Measurements from ENCODE around the gene TRPV2.
"Not testable (repeated sequence)": the region's sequence is repeated elsewhere in the genome, so short reads cannot be mapped to it uniquely, and the experiment has no call there.

Gene TRPV2

DNA sequence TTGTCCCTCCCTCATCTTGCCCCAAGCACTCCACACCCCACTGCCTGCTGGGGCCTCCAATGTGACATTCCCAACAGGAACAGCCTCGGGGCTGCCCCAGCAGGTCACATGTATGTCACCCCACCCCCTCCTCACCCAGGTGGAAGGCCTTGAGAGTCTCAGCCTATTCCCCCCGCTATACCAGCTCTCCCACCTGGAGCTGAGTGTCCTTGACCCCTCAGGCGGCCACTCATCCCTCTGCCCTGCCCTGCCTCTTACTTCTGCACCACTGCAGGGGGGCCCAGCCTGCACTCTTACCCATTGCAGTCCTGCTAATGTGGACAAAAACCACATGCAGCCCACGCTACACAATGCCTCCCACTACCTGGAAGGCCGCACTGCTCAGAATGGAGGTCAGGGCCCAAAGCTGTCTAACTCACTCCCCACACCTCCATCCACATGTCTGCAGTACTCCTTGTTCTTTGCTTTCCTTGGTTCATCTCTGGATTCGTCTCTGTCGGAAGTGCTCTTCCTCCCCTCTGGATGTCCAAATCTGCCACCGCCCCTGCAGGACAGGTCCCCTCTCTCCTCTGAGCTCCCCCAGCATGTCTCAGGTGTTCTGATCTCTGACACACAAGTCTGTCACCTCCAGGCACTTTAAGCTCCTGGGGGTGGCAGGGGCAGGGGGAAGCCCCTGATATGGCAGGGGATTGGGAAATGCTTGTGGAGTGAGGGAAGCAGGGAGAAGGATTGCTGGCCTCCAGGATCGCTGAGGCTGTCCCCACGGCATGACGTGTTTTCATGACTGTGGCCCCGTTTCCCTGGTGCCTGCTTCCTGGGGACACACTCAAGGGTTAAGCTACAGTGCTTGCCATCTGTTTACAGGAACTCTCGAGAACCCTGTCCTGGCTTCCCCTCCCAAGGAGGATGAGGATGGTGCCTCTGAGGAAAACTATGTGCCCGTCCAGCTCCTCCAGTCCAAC lies 20.8 kb downstream of the TRPV2 start:
- no peak for DNase-seq (ENCODE audit: low spot score)

DNA sequence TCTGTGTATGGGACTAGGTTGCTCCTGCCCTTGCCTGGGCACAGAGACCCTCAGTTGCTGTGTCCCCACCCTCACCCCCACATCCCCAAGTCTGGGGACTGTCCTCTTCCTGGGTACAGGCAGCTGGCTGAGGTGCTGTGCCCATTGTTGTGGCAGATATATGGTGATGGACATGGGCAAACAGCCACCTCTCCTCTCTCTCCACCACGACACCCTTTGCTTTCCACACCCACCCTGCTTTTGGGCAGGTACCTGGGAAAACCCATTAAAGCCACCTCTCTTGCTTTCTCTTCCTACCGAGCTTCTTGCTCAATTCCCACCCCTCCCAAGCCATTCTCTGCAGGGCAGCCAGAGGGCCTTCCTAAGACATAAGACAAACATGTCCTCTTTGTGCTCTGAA lies 21.7 kb downstream of the TRPV2 start:
- DNase-seq (ENCODE audit: low spot score): no peak

DNA sequence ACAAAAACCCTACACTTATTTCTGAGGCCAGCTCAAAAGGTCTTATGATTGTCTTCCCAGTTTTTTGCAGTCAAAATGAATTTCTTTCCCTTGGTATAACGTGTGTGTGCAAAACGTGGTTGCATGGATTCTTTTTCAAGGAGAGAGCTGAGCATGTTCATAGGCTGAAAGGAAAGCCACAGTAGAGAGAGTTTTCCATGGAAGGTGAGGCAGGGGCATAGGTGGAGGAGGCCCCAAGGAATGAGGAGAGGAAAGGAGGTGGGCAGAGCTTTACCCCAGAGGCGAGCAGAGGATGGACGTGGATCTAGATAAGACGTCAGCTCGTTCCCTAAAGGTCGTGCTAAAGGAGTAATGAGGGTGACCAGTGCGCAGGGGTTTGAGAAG lies 22.8 kb downstream of the TRPV2 start:
- DNase-seq (ENCODE audit: low spot score): no peak

DNA sequence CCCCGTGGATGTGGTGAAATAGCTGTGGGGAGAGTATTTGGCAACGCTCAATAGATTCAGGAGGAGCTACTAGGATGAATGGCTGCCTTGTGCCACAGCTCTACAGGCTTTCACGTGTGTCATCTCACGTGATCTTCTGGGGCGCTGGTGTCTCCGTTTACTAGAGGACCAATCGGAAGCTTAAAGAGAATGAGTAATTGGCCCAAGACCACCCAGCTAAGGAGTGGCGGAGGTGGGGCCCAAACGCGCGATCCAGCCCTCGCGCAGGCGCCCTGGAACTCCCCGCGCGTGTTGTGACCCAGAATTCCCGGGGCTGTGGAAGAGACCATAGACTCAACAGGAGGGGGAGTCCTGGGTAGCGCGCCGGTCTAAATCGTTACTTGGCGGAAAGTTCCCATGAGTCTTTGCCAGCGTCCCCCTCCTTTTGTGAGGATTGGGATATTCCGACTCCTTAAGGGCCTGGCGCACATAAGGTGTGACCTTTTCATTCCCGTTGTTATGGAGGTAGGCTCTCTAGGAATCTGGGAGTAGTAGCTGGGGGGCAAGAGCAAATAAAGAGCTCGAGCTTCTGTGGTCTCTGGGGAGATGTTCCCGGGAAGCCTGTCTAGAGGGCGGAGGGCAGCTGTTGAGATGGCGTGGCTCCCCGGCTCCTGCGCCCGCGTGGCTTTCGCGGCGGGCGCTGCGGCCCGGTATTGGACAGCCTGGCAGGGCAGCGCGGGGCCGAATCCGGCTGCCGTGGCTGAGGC lies 23.4 kb downstream of the TRPV2 start:
- peak; percentile 98 for DNase-seq (ENCODE audit: low spot score)

DNA sequence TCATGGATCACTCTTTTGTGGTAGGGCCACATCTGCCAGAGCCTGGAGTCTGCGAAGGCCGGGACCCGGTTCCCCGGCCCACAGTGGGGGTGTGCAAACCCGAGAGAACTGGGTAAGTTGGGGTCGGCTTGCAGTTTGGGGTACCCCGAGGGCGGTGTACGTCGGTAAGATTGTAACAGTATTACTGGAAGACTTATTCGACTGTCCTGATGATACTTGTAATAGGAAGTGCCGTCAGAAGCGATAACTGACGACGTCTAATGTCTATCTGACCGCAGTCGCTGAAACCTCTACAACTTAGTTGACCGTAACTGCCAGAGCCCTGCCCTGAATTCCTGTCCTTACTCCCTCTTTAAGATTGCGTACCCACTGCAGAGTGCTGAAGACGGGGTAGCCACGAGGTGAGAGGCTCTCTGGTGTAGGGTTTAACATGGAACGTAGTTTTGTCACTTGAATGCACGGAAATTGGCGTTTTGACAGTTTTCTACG lies 24.0 kb downstream of the TRPV2 start:
- DNase-seq (ENCODE audit: low spot score): no peak

DNA sequence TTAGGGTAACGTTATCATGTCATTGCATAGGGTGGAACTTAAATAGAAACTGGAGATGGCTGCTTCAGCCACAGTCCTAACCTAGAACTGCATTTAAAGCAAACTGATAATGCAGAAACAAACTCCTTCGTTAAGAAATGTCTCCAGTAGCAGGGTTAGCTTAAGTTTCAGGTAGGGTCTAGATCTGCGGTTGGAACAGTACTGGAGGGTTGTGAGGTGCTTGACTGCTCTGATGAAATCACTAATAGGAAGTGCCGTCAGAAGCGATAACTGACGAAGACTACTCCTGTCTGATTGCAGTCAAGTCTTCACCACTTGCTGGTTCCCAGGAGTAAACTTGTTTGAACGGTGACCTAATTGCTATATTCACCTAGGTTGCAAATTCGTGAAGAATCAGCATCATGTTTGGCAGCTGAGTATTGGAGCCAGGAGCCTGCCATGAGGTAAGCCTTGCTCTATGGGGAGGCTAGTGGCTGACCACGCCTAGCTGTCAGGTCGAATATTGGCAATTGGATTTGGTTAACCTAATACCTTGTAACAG lies 24.5 kb downstream of the TRPV2 start:
- DNase-seq (ENCODE audit: low spot score): peak; percentile 72

DNA sequence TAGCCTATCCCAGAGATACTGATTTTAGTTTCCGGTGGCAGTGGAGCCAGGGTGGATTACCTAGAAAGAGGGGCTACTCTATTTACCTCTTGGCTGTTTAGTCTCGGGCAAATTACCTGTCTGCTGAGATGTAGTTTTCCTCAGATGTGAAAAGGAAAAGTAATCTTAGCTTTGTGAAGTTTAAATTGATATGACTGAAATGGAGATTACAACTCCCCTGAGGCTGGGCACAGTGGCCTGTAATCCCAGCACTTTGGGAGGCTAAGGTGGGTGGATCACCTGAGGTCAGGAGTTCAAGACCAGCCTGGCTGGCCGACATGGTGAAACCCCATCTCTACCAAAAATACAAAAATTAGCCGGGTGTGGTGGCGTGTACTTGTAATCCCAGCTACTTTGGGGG lies 25.0 kb downstream of the TRPV2 start:
- not testable (repeated sequence) for DNase-seq (ENCODE audit: low spot score)

DNA sequence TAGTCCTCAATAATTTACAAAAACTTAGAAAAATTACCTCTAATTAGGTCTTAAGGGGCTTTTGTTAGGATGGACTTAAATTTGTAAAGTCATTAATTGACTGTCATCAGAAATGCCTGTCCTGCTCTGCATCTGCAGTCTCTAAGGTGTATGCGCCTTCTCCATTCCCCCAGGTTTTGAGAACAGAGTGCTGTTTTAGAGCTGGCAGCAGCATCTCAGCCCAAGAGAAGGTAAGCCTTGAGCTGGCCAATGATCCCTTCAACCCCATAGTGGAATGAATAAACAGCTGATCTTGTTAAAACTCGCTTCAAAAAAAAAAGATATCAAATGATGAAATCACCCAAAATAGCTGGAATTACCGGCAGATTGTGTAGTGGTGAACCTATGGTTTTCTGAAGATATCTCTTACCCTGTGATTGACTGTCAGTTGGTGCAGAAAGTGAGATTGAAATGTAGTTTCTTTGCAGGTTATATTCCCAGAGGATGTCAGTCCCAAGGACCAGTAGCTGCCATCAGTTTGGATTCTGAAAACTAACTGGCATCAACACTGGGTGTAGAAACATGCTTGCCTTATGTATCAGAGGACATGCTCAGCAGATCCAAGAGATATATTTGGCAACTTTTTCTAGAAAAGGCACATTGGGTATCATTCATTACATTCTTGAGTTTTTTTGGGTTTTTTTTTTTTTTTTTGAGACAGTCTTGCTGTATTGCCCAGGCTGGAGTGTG lies 25.7 kb downstream of the TRPV2 start:
- DNase-seq (ENCODE audit: low spot score): no peak

DNA sequence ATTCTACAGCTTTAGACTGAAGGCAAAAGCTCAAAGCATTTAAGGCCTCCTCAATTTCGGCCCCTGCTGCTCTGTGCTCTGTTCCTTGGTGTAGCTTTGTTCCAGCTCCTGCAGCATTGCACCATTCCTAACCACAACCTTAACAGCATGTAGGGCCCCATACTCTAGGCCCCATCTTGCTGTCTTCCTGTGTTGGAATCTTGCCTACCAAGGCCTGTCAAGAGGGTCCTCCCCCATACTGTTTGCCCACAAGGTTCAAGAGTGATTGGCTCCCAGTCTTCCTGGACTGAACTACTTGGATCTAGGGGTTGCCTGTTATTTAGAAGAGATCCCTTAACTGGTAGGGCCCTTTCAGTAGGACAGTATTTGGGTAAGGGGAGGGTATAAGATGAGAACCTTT lies 26.8 kb downstream of the TRPV2 start:
- no peak for DNase-seq (ENCODE audit: low spot score)

DNA sequence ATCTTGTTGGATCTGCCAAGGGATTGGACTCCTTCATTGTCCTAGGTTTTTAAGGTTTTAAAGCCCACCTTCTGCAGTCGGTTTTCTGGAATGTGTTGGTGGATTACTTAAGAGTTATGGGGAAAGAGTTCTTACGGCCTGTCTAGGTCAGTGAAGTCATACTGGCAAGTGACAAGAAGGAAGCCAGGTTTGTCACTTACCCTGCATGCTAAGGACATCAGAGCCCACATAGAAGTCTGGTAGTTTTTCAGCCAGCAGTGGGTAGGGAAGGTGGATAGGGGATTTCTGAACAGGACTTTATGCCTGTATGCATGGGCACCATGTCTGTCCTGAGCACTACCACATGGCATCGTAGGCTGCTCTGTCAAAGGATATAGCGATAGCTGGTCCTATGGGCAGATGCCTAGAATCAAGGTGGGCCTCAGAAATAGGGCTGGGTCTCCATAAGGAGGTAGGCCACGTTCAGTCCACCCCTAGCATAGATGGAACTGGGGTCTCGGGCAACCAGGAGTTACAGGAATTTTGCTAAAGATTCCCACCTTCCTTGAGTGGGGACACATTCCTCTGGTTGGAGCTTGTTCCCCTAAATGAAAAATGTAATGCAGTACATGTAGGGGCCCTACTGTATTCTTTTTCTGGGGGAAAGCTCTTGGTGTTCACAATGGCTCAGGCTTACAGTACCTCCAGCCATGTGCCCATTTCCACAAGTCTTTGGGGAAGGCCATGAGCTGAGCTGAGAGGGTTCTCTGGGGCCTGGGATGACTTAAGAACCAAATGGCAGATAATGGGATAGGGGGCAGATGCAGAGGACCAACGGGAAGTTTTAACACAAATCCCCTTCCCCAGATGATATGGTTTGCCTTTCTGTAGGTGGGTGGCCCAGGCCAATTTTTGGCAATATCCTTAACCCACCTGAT lies 27.5 kb downstream of the TRPV2 start:
- no peak for DNase-seq (ENCODE audit: low spot score)

DNA sequence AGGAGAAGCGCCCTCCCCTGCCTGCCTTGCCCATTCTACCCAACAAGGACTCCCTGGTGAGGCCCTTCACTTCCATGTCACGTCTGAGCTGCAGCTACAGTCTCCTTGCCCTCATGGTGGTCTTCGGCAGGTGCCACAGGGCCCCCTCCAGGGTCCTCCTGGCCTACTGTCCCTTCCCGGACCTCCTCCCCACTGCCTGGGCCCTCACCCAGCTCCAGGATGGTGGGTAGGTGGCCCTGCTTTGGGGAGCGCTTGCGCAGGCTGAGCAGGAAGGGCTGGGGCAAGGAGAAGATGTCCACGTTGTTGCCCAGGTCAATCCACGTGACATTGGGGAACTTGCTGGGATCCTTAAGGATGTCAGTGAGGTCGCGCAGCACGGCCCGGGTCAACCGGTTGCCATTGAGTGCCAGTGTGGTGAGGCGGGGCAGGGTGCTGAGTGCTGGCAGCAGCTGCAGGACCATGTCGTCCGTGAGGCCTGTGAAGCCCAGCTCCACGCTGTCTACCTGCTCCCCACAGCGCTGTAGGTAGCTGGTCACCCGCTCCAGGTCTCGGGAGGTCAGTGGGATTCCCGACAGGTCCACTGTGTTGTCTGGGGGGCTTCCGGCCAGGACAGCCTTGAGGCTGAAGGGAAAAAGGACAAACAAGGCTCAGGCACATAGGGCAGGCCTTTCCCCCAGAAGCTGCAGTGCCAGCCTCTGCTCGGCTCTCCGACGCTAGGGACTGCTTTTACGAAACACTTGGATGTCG lies 28.3 kb downstream of the TRPV2 start:
- DNase-seq (ENCODE audit: low spot score): no peak

DNA sequence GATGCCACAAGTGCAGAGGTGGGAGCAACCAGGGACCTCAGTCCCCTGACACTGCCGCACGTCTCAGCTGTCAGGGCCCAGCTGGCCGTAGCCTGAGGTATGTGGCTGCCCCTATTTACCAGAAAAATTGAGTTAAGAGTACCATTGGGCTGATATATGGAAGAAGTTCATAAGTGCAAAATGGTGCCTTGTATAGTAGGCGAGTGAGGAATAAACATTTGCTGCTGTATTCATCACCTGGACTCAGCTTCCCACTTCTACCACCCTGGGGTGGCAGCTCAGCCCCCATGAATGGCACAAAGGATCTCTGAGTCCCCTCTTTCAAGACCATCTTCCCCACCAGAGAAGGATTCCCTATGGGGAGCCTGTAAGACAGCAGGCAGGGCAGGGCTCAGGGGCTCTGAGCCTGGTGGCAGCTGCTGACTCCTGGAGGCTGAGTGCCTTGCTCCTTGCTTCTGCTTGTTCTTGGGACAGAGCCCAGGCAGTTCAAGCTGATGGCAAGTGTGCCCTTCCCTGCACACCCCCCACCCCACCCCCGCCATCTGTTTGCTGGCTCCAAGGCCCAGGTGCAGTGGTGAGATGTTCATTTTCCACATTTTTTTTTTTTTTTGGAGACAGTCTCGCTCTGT lies 29.0 kb downstream of the TRPV2 start:
- DNase-seq (ENCODE audit: low spot score): no peak

DNA sequence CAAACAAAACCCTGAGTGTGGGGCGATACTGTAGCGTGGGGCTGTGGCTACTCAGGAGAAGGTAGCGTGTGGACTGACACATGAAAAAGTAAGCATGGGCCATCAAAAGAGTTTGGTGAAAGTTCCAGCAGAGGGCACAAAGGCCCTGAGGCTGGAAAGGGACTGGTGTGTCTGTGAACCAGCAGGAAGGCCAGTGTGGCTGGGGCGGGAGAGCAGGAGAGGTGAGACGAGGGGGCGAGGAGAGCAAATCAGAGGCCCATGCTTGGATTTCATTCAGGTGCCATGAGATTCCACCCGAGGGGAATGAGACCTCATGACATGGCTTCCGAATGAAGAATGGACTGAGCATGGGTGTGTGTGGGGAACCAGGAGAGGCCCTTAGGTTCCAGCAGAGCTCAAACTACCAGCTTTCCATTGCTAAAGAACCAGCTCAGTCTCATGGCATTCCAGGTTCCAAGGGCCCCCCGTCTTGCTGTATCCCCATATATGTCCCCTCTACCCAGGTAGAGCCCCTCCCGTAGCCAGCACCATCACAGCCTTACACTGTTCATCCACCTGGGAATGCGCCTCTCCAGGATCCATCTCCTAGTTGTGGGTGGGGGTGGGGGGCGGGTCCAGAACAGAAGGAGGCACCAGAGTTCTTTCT lies 31.1 kb downstream of the TRPV2 start:
- DNase-seq (ENCODE audit: low spot score): no peak

DNA sequence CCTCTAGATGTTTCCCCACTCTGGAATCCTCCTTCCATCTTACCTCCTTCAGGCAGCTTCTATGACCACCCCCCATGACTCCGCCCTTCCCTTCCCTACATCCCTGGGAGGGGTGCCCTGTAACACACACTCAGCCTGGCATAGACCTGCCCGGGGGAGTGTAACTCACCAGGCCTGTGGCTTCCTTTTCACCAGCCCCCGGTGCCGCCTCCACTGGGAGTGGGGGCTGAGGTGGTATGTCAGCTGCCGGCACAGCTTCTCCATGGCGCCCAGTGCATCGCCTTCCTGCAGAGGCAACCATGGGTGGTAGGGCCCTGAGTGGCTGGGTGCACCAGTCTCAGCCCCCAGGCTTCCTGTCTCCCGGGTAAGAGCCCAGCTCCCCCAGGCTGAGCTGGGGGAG lies 32.3 kb downstream of the TRPV2 start:
- DNase-seq (ENCODE audit: low spot score): no peak

DNA sequence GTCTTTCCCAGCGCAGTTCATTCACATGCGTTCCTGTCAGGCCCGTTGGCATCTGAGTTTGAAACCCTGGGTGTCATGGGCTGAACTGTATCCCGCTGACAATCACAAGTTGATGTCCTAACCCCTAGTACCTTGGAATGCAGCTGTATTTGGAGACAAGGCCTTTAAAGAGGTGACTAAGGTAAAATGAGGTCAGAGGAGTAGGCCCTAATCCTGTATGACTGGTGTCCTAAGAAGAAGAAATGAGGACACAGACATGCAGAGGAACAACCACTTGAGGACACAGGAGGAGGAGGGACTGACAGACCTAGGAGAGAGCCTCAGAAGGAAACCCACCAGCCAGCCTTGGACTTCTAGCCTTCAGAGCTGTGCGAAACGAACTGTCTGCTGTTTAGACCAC lies 33.1 kb downstream of the TRPV2 start:
- no peak for DNase-seq (ENCODE audit: low spot score)

DNA sequence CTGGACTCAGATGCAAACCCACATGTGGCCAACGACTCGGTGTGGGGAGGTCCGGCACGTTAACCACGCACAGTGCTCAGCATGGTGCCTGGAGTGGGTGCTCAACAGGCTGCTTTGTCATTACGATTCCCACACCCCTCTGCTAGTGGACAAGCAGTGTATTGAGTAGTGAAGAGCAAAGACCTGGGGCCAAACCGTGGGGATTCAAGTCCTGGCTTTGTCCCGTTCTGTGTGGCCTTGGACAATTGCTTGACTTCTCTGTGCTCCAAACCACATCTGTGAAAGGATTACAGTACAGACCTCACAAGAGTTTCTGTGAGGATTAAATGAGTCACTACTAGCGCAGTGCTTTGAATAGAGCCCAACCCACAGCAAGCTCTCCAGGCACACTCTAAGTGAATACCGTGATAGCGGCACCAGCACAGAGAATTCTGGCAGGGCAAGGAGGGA lies 33.8 kb downstream of the TRPV2 start:
- DNase-seq (ENCODE audit: low spot score): no peak

DNA sequence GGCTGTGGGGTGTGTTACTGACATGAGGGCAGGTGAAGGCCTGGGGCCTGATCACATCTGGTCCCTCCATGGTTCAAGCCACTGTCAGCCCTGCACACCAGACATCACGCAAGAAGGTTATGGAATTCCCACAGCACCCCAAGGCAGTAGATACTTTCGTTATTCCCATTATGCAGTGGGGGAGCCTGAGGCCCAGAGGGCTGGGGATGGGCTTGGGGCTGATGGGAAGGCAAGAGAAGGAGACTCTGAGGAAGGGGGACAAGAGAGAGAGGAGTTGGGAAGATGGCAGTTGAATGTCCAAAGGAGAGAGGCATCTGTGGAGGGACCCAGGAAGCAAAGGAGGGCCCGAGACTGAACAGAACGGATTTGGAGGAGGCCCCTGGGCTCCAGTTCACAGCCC lies 34.7 kb downstream of the TRPV2 start:
- DNase-seq (ENCODE audit: low spot score): no peak

DNA sequence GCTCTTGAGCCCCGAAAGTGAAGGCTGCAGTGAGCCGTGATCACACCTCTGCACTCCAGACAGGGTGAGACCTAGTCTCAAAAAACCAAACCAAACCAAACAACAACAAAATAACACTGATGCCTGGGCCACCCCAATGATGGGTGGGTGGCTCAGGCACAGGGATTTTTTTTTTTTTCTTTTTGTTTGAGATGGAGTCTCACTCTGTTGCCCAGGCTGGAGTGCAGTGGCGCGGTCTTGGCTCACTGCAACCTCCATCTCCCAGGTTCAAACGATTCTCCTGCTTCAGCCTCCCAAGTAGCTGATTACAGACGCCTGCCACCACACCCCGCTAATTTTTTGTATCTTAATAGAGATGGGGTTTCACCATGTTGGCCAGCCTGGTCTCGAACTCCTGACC lies 36.9 kb downstream of the TRPV2 start:
- DNase-seq (ENCODE audit: low spot score): not testable (repeated sequence)

DNA sequence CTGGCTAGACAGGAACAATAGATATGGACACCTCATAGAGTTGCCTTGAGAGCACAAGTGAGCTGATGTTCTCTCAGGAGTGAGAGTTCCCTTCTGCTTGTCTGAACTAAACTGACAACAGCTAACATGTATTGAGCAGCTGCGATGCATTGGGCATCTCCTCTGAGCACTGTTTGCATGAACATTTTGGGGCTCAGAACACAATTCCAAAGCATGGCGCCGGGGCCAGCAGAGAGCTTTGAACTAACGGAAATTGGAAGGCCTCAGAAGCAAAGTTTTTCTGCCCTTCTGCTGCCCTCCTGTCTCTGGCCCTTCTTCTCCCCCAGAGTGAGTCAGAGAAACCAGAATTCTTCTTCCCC lies 38.1 kb downstream of the TRPV2 start:
- DNase-seq (ENCODE audit: low spot score): no peak
